ES-I3 (cell line): ENCODE data around the gene PTPN4.

ENCODE experiments used
- H3K36me3 ChIP-seq: 2 replicates; pipeline ENCODE4 v1.6.1; 2013; ENCODE audit warnings: mild to moderate bottlenecking, low read length, control low read depth, moderate library complexity; ENCODE audit not compliant: insufficient read depth
- H3K4me1 ChIP-seq: 2 replicates; pipeline ENCODE4 v1.6.1; 2013; ENCODE audit warnings: mild to moderate bottlenecking, control low read depth, low read length; ENCODE audit not compliant: insufficient read depth
- H3K9ac ChIP-seq: 2 replicates; pipeline ENCODE4 v1.6.1; 2013; ENCODE audit warnings: low read depth, mild to moderate bottlenecking, low read length, moderate library complexity
- H3K9me3 ChIP-seq: 2 replicates; pipeline ENCODE4 v1.6.1; 2013; ENCODE audit warnings: mild to moderate bottlenecking, low read length, moderate library complexity; ENCODE audit not compliant: control insufficient read depth, insufficient read depth

Gene PTPN4

GRCh38 chr2:119723784-119724467 lies 35.8 kb upstream of the PTPN4 start:
- Histone ChIP-seq H3K9me3 (peaks cover 3% of the 10 kb centered on the region; the same call in 1 of the 2 replicates), H3K4me1 (no peaks in the 10 kb centered on the region), H3K36me3 (no peaks in the 10 kb centered on the region), H3K9ac (no peak overlapping the region)

DNA sequence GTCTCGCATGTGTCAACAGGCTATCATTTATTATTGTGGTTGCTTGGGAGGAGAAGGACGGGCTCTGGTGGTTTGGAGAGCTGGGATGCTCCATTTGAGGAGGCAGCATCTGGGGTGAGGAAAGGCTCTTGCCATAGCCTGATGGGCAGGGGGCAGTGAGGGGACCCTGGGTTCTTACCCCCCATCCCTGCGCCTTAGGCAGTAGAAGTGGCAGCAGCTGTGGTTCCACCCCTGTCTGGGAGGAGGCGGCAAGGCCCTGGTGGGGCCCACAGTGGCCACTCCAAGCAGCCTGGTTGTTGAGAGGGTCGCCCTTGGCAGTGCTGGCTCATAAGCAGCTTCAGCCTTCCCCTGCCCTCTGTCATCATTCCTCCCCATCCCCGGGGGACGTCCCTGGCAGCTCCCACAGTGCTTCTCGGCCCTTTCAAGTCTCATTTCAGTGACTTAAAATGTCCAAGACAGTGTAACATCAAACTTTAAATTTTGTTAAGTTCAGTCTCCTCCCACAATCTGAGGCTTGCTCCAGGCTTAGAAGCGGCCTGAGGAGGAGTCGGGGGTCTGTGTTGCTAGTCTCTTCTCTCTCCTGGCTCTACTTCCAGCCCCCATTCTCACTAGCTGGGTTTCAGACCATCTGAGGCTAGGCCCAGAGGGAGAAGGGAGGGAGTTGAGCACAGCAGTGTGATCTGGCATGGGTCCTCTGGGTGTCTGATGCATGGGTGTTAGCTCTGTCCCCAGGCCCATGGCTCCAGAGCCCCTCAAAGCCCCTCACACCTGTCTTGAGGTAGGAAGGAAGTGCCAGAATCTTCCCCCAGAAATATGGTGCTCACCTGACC lies 34.9 kb upstream of the PTPN4 start:
- Histone ChIP-seq H3K36me3 (no peaks in the 10 kb centered on the region), H3K4me1 (no peaks in the 10 kb centered on the region), H3K9ac (no peak overlapping the region), H3K9me3 (peaks cover 3% of the 10 kb centered on the region; the same call in 1 of the 2 replicates)

DNA sequence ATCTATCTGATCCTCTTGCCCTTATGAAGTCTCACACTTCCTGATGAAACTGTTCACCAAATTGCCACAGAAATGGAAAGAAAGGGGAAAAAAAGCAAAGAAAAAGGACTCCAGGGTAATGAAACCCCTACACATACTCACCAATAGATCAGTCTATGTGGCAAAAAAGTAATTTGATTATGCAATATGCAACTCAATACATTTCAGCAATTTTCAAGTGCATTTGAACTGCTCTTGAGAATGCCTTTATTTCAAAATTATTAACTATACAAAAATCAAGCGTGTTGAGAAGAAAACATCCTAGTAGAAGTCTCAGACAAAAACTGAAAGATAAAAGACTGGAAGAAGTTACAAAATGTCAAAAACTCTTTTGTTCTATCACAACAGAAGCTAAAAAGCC lies 32.2 kb upstream of the PTPN4 start:
- Histone ChIP-seq H3K36me3 (no peaks in the 10 kb centered on the region), H3K9ac (no peak overlapping the region), H3K4me1 (peaks cover 10% of the 10 kb centered on the region; the same call in 1 of the 2 replicates), H3K9me3 (no peaks in the 10 kb centered on the region)

- H3K9me3 ChIP-seq = no peaks in the 10 kb centered on the region
- H3K36me3 ChIP-seq = no peaks in the 10 kb centered on the region
These were observed 31.3 kb upstream of the PTPN4 start for GRCh38 chr2:119728421-119728820.

DNA sequence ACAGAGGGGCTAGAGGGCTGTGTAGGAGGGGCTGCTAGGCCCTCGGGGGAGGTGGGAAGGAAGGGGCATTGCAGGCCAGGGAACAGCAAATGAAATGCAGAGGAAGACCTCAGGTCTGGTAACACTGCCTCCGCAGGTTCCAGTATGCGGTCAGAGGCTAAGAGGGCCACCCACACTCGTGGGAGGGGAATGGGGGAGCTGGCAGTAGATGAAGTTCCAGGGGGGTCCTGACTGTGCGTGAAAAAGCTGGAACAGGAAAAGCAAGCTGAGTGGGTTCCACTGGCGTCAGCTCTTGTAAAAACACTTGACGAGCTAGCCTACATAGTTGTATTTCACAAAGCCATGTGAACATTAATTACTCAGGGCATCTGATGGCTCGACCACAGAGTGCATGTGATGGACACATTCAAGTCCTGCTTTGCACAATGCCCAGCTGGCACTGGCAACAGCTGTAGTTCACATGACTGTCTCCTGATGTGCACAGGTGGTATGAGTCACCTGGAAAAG lies 29.0 kb upstream of the PTPN4 start:
- H3K4me1 ChIP-seq = peaks cover 10% of the 10 kb centered on the region; the same call in 1 of the 2 replicates

More at GRCh38 chr2:119728421-119728820, 31.3 kb upstream of the PTPN4 start:
- Histone ChIP-seq H3K4me1 (peaks cover 10% of the 10 kb centered on the region; the same call in 1 of the 2 replicates), H3K9ac (no peak overlapping the region)

GRCh38 chr2:119731983-119732382 lies 27.7 kb upstream of the PTPN4 start:
- Histone ChIP-seq H3K36me3 (no peaks in the 10 kb centered on the region), H3K4me1 (peaks cover 10% of the 10 kb centered on the region), H3K9me3 (no peaks in the 10 kb centered on the region), H3K9ac (no peak overlapping the region)

More for the DNA sequence above, 29.0 kb upstream of the PTPN4 start:
- H3K9ac ChIP-seq = no peak overlapping the region
- H3K36me3 ChIP-seq = no peaks in the 10 kb centered on the region
- no peaks in the 10 kb centered on the region for H3K9me3 ChIP-seq

GRCh38 chr2:119732601-119733164 lies 27.0 kb upstream of the PTPN4 start:
- H3K9ac ChIP-seq = no peak overlapping the region
- no peaks in the 10 kb centered on the region for H3K9me3 ChIP-seq
- H3K36me3 ChIP-seq = no peaks in the 10 kb centered on the region
- peaks cover 10% of the 10 kb centered on the region for H3K4me1 ChIP-seq

GRCh38 chr2:119734047-119734446 lies 25.7 kb upstream of the PTPN4 start:
- H3K9ac ChIP-seq = no peak overlapping the region
- H3K9me3 ChIP-seq = no peaks in the 10 kb centered on the region
- H3K4me1 ChIP-seq = peaks cover 10% of the 10 kb centered on the region
- no peaks in the 10 kb centered on the region for H3K36me3 ChIP-seq

DNA sequence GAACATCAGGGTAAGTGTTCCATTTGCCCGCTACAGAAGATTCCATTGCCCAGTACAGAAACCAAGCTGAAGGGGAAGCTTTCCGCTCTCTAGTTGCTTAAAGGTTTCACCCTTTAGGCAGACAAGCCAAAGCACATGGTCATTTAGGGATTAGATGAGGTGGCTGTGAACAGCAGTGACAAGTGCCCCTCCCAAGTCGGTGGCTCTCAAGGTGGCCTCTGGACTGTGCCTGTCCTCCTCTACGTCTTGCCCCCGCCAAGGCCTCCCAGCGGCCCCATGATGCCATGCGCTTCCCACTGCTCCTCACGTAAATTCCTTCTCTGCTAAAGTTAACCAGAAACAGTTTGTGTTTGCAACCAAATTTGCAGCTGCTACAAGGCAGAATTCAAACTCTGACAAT lies 24.2 kb upstream of the PTPN4 start:
- Histone ChIP-seq H3K9ac (no peak overlapping the region), H3K4me1 (peaks cover 4% of the 10 kb centered on the region), H3K36me3 (no peaks in the 10 kb centered on the region), H3K9me3 (no peaks in the 10 kb centered on the region)

DNA sequence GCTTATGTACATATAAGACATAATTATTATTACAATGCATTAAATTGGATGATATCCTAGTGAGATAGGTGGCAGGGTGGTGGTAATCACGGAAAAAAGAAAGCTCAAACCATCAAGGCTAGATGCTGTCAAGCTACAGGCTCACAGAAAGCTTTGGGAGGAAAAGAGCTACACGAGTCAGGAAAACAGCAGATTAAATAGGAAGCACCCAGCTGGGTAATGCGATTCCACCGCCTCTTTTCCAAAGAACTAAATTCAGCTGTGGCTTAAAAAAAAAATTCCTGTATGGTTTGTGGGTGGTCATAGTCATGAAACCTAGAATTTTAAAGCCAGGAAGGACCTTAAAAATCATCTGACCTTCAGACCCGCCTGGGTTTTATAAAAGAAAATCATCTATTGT lies 23.7 kb upstream of the PTPN4 start:
- Histone ChIP-seq H3K9ac (no peak overlapping the region), H3K9me3 (no peaks in the 10 kb centered on the region), H3K4me1 (no peaks in the 10 kb centered on the region; the same call in 1 of the 2 replicates), H3K36me3 (no peaks in the 10 kb centered on the region)

GRCh38 chr2:119739580-119740255 lies 20.0 kb upstream of the PTPN4 start:
- no peaks in the 10 kb centered on the region for H3K9me3 ChIP-seq
- H3K9ac ChIP-seq = no peak overlapping the region
- no peaks in the 10 kb centered on the region for H3K36me3 ChIP-seq
- no peaks in the 10 kb centered on the region; the same call in 1 of the 2 replicates for H3K4me1 ChIP-seq

DNA sequence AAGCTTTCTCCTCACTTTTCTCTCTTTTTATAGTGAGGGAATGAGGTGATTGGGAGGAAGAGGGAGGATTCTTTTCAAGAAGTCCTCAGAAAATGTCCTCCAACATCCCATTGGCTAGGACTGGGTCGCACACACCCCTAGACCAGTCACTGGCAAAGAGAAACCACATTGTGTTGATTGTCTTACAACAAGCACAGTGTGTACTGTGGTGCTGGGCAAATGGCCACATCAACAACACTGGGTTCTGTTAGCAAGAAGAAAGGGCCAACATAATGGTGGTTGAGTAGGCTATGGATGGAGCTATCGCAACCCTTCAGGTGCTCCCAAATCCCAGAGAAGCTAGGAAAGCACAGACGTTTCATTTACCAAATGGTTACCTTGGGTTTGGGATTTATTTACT lies 18.7 kb upstream of the PTPN4 start:
- no peak overlapping the region for H3K9ac ChIP-seq
- no peaks in the 10 kb centered on the region; the same call in 1 of the 2 replicates for H3K4me1 ChIP-seq
- no peaks in the 10 kb centered on the region for H3K36me3 ChIP-seq
- no peaks in the 10 kb centered on the region for H3K9me3 ChIP-seq

GRCh38 chr2:119741868-119742267 lies 17.9 kb upstream of the PTPN4 start:
- no peaks in the 10 kb centered on the region for H3K36me3 ChIP-seq
- no peak overlapping the region for H3K9ac ChIP-seq
- no peaks in the 10 kb centered on the region for H3K9me3 ChIP-seq
- H3K4me1 ChIP-seq = peaks cover 3% of the 10 kb centered on the region

DNA sequence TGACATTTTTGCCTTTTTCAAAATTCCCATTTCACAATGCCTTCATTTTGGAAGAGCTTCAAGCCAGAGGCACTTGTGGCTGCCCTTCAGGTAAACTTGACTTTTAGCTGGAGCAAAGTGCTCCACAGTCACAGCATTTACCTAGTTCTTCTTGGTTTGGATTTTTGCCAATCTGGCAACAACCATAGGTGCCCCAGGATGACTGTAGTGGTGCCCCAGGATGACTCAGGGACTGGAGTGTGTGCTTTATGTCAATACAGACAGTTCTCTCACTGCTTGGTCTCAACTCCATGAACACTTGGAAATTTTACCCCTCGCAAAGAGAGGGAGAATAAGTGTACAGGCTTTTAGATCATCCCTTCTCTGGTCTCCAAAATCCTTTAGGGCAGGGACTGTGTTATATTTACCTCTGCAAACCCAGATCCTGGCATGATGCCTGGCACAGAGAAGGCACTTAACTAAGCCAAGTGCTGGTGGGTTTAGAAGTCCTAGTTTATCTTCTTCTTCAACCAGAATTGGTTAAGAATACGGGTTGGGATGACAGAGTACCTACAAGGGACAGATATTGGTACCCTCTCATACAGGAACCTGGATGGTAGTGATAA lies 15.3 kb upstream of the PTPN4 start:
- Histone ChIP-seq H3K9ac (no peak overlapping the region), H3K36me3 (no peaks in the 10 kb centered on the region), H3K9me3 (no peaks in the 10 kb centered on the region), H3K4me1 (peaks cover 12% of the 10 kb centered on the region; the same call in 1 of the 2 replicates)
